ENCODE data around the gene NRXN2. TPM values are rescaled to one million over a fixed set of nuclear protein-coding genes. Genes with fewer than 3 reads are reported as not detected.

NRXN2 gene
- 1.1 TPM for polyA plus RNA-seq (2013, experiment 1 of 2; ENCODE audit: insufficient read length)
- 0.81 TPM for polyA plus RNA-seq (2013, experiment 2 of 2; ENCODE audit: insufficient read length)

DNA sequence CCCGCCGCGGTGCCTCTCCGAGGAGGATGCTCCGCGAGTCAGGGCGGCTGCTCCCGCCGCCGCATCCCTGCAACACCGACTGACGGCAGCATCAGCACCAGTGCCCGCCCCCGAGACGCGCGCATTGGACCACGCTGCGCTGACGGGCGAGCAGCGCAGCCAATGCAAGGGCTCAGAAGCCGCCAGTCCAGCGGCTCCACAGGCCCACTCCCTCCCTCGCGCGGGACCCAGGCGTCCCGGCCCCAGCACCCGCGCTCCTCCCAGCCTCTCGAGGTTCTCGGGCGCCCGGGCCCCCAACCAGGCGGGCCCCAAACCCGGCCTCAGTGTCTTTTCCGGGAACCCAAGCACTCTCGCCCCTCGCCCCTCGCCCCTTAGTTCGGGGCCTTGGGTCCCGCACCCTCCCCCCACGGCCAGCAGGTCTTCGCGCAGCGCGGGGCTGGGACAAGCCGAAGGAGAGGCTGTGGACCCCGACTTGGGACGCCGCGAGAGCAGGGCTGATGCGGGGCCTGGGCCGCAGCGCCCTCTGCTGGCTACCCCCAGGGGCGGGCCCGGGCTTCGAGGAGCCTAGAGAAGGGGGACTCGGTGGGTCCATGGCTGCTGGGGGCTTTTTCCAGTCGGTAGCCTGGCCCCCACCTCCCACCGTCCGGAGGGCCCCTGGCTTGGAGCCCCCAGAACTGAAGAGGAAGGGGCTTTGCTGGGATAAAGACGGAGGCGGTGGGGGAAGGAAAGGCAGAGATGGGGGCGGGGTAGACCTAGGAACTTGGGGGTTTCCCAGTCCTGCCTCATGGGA lies at the start of gene NRXN2:
TSS of gene NRXN2 (minus strand) at position 81 of the 790 bp plus-strand sequence. CDS start 9,498 bp downstream, outside the sequence.
- peak; percentile 76 for DNase-seq

DNA sequence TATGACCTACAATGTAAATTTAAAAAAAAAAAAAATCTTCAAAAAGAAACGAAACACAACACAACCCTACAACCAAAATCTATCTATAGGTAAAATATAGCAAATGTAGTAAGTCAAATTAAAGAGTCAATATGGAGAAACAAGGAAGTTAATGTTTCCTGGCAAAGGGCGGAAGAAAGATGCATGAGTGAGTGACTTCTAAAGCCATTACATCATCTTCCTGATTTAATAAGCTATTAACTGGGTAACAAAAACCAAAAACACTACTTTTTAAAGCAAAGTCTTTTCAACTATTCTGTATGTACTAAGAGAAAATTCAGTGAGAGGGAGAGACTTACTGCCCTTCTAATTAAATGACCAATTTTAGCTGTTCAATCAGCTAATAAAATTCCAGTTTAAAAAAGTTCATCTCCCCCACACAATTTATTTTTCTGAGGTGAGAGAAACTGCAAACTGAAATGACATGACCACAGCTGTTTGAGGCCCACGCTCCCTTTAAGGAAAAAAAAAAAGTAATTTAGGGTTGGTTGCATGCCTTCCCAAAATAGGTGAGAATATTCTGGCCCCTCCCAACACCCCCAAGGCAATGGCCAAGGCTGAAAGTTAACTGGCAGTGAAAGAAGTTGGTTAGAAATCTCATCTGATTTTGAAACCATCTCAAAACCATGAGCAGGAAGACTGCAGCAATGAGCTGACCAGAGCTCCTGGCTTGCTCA lies 49.5 kb upstream of the NRXN2 start:
- no peak for DNase-seq

- no peak for DNase-seq
Measured at GRCh38 chr11:64771861-64772260, 48.9 kb upstream of the NRXN2 start.

GRCh38 chr11:64770120-64770519 lies 47.1 kb upstream of the NRXN2 start:
- no peak for DNase-seq

GRCh38 chr11:64769283-64769682 lies 46.3 kb upstream of the NRXN2 start:
- DNase-seq: no peak

GRCh38 chr11:64768300-64768694 lies 45.3 kb upstream of the NRXN2 start:
- DNase-seq: no peak

DNA sequence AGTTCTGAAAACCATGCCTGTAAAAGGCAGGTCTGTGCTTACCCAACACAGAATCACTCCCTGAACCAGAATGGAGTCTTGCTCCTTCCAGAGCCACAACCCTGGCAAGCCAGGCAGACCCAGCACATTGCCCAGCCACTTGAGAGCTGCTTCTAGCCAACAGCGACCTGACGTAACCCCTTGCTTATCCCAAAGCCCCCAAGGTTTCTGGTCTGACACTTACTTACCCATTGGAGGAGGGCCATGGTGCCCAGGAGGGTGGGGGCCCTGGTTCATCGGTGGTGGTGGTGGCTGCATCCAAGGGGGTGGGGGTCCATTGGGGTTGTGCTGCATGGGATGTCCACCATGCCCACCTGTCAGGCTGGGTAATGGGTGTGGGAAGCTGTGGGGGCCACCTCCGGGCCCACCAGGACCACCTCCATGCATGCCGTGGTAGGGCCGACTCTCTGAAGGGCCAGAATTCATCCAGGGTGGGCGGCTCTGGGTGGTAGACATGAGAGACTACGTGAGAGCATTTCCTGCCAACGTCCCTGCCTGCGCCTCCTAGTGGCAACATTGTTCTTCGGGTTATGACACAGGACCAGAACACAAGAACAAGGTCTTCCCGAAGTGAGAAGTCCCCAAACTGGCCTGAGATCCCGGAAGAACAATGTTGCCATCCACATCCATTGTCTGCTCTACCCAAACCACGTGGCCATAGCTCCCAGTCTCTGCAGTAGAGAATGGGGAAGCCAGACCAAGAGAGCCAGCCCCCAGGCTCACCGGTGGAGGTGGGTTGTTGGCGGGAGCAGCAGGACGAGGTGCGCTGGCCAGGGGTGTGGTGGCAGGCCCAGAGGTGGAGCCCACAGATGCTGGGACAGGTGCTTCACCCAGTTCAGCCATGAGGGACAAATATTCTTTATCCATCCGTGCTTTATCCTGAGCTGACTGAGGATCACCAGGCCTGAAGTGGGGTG lies 44.6 kb upstream of the NRXN2 start:
- DNase-seq: peak; percentile 57

DNA sequence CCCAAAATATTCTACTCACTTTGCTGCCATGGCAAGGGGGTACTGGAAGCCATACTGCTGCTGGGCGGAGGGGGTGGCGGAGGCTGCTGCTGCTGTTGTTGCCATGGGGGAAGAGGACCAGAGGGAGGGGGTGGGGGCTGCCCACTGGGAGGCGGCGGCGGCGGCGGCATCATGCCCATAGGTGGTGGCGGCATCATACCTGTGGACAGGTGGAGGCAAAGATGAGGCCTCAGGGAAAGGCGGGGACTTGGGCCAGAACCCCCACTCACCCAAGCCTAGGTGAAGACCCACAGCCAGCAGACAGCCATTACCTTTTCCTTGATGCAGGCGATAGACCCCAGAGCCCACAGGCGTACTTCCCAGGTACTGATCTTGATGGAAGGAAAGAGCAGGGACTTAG lies 43.9 kb upstream of the NRXN2 start:
- DNase-seq: no peak

DNA sequence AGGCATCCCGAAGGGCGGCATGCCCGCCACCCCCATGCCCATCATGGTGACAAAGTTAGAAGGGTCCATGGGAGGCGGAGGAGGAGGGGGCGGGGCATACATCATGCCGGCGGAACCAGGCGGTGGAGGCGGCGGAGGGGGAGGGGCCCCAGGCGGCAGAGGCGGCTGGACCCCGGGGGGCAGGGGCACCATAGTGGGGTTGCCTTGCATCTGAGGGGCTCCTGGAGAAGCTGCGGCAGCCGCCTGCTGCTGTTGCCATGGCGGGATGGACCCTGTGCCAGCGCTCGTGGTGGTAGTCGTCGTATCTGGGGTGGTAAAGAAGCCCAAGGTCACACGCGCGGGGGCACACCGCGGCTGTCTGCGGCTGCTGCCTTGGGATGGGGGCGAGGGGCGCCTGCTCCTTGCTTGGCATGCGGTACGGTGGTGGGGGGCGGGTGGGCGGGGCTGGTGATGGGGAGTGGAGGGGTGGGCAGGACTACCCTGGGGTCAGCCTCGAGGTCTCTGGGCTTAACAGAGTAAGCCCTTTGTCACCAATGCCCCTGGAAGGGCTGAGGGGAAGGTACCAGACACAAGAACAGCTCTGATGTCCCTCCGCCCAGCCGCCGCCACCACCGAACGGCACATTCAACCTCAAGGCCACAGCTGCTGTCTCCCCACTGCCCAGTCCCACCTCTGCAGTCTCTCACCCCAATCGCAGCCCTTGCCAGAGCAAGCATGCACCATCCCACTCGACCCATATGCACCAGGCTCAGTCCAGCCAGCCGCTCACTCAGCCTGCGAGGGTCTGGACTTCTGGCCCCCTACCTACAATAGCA lies 43.1 kb upstream of the NRXN2 start:
- DNase-seq: no peak

DNA sequence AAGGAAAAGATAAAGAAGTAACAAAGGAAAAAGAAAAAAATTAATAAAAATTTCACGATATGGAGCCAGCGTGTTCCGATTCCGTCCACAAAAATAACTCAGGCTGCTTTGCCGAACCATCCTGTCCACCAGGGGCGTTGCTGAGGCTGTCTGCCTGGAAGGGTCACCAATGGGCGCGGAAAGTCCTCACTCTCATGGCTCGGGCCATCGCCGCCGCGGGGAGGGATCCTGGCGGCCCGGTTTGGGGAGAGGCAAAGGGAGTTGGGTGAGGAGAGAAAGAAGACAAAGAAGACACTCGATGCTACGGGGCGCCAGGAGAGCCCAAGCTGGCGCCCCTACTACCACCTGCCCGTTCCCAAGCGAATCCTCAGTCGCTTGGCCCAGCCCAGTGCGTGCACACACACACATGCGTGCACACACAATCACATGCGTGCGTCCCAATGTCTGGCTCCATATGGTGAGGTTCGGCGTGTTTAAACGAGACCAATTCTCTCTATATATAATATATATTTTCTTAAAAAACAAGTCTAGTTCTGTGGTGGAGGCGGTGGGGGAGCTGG lies 42.4 kb upstream of the NRXN2 start:
- DNase-seq: no peak

DNA sequence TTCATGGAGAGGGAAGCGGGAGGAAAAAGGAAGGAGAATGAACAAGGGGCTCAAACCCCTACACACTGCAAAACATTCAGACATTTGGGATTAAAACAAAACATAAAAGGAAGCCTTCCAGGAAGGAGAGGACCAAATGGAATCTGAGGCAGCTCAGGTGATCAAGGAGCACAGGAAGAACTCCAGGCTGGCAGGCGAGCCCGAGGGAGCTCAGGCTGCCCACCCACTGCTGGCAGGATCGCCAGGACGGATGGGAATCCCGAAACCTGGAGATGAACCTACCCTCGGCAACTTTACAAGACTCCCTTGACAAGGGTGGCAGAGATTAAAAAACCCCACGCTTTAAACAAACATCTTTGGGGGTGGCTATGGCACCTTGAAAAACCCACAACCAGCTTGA lies 41.8 kb upstream of the NRXN2 start:
- DNase-seq: no peak

GRCh38 chr11:64764040-64764611 lies 41.1 kb upstream of the NRXN2 start:
- DNase-seq: no peak

GRCh38 chr11:64763526-64764039 lies 40.6 kb upstream of the NRXN2 start:
- no peak for DNase-seq

GRCh38 chr11:64762674-64763525 lies 39.9 kb upstream of the NRXN2 start:
- DNase-seq: peak; percentile 60

GRCh38 chr11:64762277-64762673 lies 39.3 kb upstream of the NRXN2 start:
- no peak for DNase-seq

- DNase-seq: no peak
Measured at GRCh38 chr11:64760759-64761420, 37.9 kb upstream of the NRXN2 start.

DNA sequence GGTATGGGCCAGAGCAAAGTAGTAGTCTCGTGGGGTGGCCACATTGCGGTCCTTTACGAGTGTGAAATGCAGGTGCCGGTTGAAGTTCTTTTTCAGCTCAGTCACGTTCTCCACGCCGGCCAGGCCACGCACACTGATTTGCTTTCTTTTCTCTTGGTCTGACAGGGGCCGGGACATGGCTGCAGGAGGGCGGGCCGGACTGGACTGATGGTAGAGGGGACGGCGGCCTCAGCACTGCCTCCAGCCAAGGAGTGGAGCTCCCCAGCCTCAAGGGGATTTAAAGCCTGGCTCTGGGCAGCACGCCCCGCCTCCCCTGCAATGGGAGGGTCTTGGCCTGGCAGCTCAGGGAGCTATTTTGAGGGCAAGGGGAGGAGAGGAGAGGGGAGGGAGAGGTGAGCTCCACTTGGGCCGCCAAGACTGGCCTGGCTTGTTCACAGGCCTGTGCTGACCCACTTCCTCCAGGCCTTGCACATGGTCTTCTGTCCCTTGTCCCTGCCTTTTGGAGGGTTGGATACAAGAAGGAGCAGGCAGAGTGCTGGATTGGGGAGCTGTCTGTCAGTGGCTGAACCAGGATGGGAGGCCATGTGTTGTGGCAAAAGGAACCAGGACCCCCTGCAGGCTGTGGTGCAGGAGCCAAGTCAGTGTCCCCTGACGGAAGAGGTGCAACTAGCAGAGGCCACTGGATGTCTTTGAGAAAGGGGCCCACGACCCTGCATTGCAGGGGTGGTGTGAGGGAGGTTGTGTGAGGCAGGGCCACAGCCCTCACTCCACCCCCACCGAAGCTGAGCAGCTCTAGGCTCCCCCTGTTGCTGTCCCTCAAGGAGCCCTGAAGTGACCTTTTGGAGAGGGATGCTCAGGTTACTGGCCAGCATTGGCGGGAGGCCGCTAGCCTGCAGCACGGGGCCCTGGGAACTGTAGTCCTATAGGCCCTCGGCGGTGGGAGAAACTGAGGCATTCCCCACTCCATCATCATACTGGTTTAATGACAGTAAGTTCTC lies 37.0 kb upstream of the NRXN2 start, which contains the start of gene PYGM:
TSS of gene PYGM (minus strand) at position 253 of the 998 bp plus-strand sequence. CDS start at position 177, 76 bp downstream.
- peak; percentile 28 for DNase-seq

Data from fibroblast of skin of abdomen (primary cell).